Prostate gland (tissue), 2 donors: ENCODE measurements around the gene PHKB. TPM values are rescaled to one million over a fixed set of nuclear protein-coding genes. Genes with fewer than 3 reads are reported as not detected.

Experiments
- DNase-seq: peaks from one replicate; pipeline ENCODE4 v3.0.0-alpha.2; 2019; ENCODE audit warnings: low spot score
- H3K27ac ChIP-seq, 2 donors: fragments of 200-600 bp; sonication (generic); 2 replicates each; pipeline ENCODE4 v1.5.1; 2017 to 2019
- H3K27me3 ChIP-seq: fragments of 200-600 bp; sonication (generic); replicated peaks from 2 replicates; pipeline ENCODE4 v1.5.1; 2019; ENCODE audit not compliant: insufficient read depth
- H3K36me3 ChIP-seq, 2 donors: fragments of 200-600 bp; sonication (generic); 1 replicate in 1 of 2; 2 replicates in 1 of 2; pipeline versions ENCODE4 v1.5.1 to v1.8.1; 2017 to 2019
- H3K4me1 ChIP-seq: fragments of 200-600 bp; sonication (generic); replicated peaks from 2 replicates; pipeline ENCODE4 v1.5.1; 2019
- H3K4me3 ChIP-seq, 2 donors: fragments of 200-600 bp; sonication (generic); 2 replicates each; pipeline ENCODE4 v1.5.1; 2017 to 2019
- H3K9me3 ChIP-seq: fragments of 200-600 bp; sonication (generic); 2 replicates; pipeline ENCODE4 v1.5.1; 2017
- POLR2A ChIP-seq: fragments of 450-650 bp; IDR thresholded peaks from one replicate; pipeline ENCODE4 v1.6.1; 2016; ENCODE audit warnings: antibody characterized with exemption, mild to moderate bottlenecking
- POLR2AphosphoS5 ChIP-seq: sonication (generic); formaldehyde crosslinking; IDR thresholded peaks from one replicate; pipeline ENCODE4 v1.6.1; 2017; ENCODE audit warnings: antibody characterized with exemption
- WGBS: methylation state at CpG from one replicate; pipeline ENCODE4 v1.1.5; 2018; 5-methylcytosine and 5-hydroxymethylcytosine counted together
- intact Hi-C: fragments of 100-400 bp; cut with DNase I; formaldehyde crosslinking; loops from one replicate; pipeline ENCODE4 v1.14.2; 2022
- total RNA-seq, 2 donors: library from RNA; depleted of rRNA; stranded (reverse); fragments of >200 nt; gene quantifications; one replicate each; pipeline ENCODE4 v1.1.0, GENCODE V29; 2016
- TF ChIP-seq, protein P1 (sequence below), 4 experiments: fragments of 200-600 bp in 2 of 4; fragments of 450-650 bp in 2 of 4; sonication (generic) in 2 of 4; IDR thresholded peaks; 1 replicate in 3 of 4; 2 replicates in 1 of 4; pipeline ENCODE4 v1.5.1; 2016 to 2019; ENCODE audit warnings: antibody characterized with exemption in 4 of 4, mild to moderate bottlenecking in 2 of 4, moderate library complexity in 2 of 4

The PHKB gene
- total RNA-seq = 10 to 100 TPM; 70.1 to 93.7 TPM

DNA sequence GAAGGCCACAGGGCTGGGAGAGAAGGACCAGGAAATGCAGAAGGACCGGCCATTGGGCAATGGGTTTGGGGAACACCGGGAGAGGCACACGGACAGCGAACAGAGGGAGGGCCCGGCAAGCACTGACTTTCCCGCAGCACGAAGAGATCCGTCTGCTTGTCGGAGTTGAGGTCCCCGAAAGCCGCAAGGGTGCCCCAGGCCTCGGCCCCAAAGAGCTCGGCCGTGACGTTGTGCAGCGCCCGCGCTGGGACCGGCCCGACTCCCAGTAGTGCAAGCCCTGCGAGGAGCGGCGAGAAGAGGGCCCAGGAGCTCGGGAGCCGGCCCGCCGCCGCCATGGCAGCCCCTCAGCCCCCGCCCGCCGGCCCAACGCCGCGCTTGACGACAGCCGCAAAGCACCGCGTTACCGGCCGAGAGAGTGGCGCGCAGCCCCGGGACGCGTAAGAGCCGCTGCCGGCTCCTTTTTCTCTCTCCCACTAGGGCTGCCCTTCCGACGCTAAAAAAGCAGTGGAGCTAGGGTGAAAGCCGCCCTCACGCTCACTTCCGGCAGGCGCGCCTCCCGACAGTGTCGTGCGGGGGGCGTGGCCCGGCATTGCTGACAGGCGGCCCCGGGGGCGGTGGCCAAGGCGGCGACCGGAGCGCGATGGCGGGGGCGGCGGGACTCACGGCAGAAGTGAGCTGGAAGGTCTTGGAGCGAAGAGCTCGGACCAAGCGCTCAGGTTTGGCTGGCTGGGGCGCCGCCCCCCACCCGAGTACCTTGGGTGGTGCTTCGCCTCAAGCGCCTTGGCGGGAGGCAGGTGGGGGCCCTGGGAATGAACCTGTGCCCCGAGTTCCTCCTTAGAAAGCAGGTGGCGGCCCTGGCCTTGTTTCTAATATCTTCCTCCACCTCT is at the start of gene PHKB, which contains the start of gene ITFG1:
Gene PHKB (plus strand): TSS at position 621 of the 887 bp plus-strand sequence. CDS start 20 bp downstream, at position 641.
Gene ITFG1 (minus strand): TSS at position 353 of the 887 bp plus-strand sequence. CDS start 18 bp downstream, at position 335.
- Histone ChIP-seq H3K4me3 (peak within 1 kb of the TSS; percentile 72 to 92), H3K9me3 (no peaks in the 10 kb centered on the region), H3K36me3 (no peaks in the 10 kb centered on the region), H3K4me1 (no peaks in the 10 kb centered on the region), H3K27ac (peak within 1 kb of the TSS; percentile 97 to 100), H3K27me3 (no peaks in the 10 kb centered on the region)
- DNase-seq = peak; percentile 86
- under 1% methylated on average over 81 of the region's 82 CpGs for WGBS
- intact Hi-C loops = loop anchor here (10.0 kb wide), 1 partner anchor 316 kb away; the partner anchor contains the start of gene NETO2
- TF ChIP-seq POLR2AphosphoS5 (peak; percentile 81), POLR2A (peak; percentile 56)
- TF ChIP-seq, protein P1, sequence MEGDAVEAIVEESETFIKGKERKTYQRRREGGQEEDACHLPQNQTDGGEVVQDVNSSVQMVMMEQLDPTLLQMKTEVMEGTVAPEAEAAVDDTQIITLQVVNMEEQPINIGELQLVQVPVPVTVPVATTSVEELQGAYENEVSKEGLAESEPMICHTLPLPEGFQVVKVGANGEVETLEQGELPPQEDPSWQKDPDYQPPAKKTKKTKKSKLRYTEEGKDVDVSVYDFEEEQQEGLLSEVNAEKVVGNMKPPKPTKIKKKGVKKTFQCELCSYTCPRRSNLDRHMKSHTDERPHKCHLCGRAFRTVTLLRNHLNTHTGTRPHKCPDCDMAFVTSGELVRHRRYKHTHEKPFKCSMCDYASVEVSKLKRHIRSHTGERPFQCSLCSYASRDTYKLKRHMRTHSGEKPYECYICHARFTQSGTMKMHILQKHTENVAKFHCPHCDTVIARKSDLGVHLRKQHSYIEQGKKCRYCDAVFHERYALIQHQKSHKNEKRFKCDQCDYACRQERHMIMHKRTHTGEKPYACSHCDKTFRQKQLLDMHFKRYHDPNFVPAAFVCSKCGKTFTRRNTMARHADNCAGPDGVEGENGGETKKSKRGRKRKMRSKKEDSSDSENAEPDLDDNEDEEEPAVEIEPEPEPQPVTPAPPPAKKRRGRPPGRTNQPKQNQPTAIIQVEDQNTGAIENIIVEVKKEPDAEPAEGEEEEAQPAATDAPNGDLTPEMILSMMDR (IDR thresholded peaks at IDR 0.05) = peak in 1 of 4 experiments; percentile 37

- DNase-seq = no peak
- no peaks in the 10 kb centered on the region for H3K9me3 ChIP-seq
- no peaks in the 10 kb centered on the region for H3K36me3 ChIP-seq
- intact Hi-C loops = no loop called here
- no peaks in the 10 kb centered on the region for H3K27me3 ChIP-seq
- H3K4me3 ChIP-seq = no peak overlapping the region
- H3K27ac ChIP-seq = no peak overlapping the region
- TF ChIP-seq POLR2A (no peak), POLR2AphosphoS5 (no peak)
- TF ChIP-seq, protein P1 (IDR thresholded peaks at IDR 0.05) = no peak
- 65% methylated on average over 1 of the region's 1 CpG for WGBS
- no peaks in the 10 kb centered on the region for H3K4me1 ChIP-seq
Measured at GRCh38 chr16:47413041-47413440, 48.1 kb upstream of the PHKB start.

- TF ChIP-seq POLR2A (no peak), POLR2AphosphoS5 (no peak)
- TF ChIP-seq, protein P1 (IDR thresholded peaks at IDR 0.05) = no peak
- H3K9me3 ChIP-seq = no peaks in the 10 kb centered on the region
- H3K4me1 ChIP-seq = no peaks in the 10 kb centered on the region
- H3K27me3 ChIP-seq = no peaks in the 10 kb centered on the region
- H3K4me3 ChIP-seq = no peak overlapping the region
- 94% methylated on average over 1 of the region's 1 CpG for WGBS
- H3K27ac ChIP-seq = no peak overlapping the region
- H3K36me3 ChIP-seq = no peaks in the 10 kb centered on the region
- intact Hi-C loops = no loop called here
- no peak for DNase-seq
Measured at GRCh38 chr16:47416869-47417268, 44.3 kb upstream of the PHKB start.

DNA sequence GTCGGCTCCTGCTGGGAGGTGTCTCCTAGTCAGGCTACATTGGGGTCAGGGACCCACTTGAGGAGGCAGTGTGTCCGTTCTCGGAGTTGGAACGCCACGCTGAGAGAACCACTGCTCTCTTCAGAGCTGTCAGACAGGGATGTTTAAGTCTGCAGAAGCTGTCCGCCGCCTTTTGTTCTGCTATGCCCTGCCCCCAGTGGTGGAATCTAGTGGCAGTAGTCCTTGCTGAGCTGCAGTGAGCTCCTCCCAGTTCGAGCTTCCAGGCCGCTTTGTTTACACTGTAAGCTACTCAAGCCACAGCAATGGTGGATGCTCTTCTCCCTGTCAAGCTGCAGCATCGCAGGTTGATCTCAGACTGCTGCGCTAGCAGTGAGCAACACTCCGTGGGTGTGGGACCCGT is 36.3 kb upstream of the PHKB start:
- TF ChIP-seq, protein P1 (IDR thresholded peaks at IDR 0.05) = no peak
- H3K36me3 ChIP-seq = peaks cover 0 to 4% of the 10 kb centered on the region in 2 donors
- H3K27ac ChIP-seq = no peak overlapping the region
- no peaks in the 10 kb centered on the region for H3K4me1 ChIP-seq
- intact Hi-C loops = no loop called here
- WGBS = 89% methylated on average over 13 of the region's 13 CpGs
- no peak overlapping the region for H3K4me3 ChIP-seq
- H3K9me3 ChIP-seq = no peaks in the 10 kb centered on the region
- H3K27me3 ChIP-seq = no peaks in the 10 kb centered on the region
- no peak for DNase-seq

DNA sequence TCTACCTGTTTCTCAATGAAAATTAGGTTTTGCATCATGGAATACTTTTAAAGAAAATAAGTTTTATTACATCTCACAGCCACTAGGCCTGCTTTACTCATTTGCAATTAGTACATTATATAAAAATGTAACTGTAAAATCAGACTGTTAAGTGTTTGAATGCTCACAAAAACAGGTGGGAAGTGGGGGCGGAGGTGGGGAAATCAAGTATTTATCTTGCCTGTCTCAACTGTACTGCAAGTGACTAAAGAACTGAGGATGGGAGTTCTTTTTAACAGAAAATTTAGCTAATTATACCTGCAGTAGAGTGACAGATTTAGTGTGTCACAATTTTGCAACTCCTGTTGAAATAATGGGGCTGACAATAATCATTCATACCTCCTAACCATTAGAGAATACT is 34.3 kb upstream of the PHKB start:
- intact Hi-C loops = no loop called here
- Histone ChIP-seq H3K27me3 (no peaks in the 10 kb centered on the region), H3K36me3 (peaks cover 0 to 4% of the 10 kb centered on the region in 2 donors), H3K4me3 (no peak overlapping the region), H3K9me3 (no peaks in the 10 kb centered on the region), H3K4me1 (no peaks in the 10 kb centered on the region), H3K27ac (no peak overlapping the region)
- DNase-seq = no peak
- WGBS = 92% methylated on average over 1 of the region's 1 CpG
- TF ChIP-seq POLR2A (no peak), POLR2AphosphoS5 (no peak)
- TF ChIP-seq, protein P1 (IDR thresholded peaks at IDR 0.05) = no peak
